TTC549 (cell line): ENCODE measurements around the gene SST.

Experiments
- FAIRE-seq: peaks from 2 replicates; lab custom pipeline; 2012; peaks lifted over from hg19 to GRCh38; lab: Jason Lieb, UNC

SST gene

GRCh38 chr3:187669675-187670504 is at the start of gene SST:
Gene SST (minus strand): TSS chr3:187670394. CDS start chr3:187670291, 103 bp downstream.
- FAIRE-seq: no peak

- FAIRE-seq: no peak
Measured at GRCh38 chr3:187719628-187720336, 49.6 kb upstream of the SST start.

- no peak for FAIRE-seq
Measured at GRCh38 chr3:187718802-187719201, 48.6 kb upstream of the SST start.

GRCh38 chr3:187717572-187717971 is 47.4 kb upstream of the SST start:
- no peak for FAIRE-seq

- no peak for FAIRE-seq
Measured at GRCh38 chr3:187714404-187714979, 44.3 kb upstream of the SST start.

- no peak for FAIRE-seq
Measured at GRCh38 chr3:187713504-187713903, 43.3 kb upstream of the SST start.

- FAIRE-seq: no peak
Measured at GRCh38 chr3:187709155-187709554, 39.0 kb upstream of the SST start.

GRCh38 chr3:187708696-187709095 is 38.5 kb upstream of the SST start:
- no peak for FAIRE-seq

- FAIRE-seq: no peak
Measured at GRCh38 chr3:187706971-187707370, 36.8 kb upstream of the SST start.

- no peak for FAIRE-seq
Measured at GRCh38 chr3:187705164-187705563, 35.0 kb upstream of the SST start.

GRCh38 chr3:187702507-187703033 is 32.4 kb upstream of the SST start, which contains the start of gene RTP2:
Gene RTP2 (minus strand): TSS chr3:187702557. CDS start chr3:187702128, 429 bp downstream.
- FAIRE-seq: no peak

- no peak for FAIRE-seq
Measured at GRCh38 chr3:187700249-187700648, 30.1 kb upstream of the SST start.

GRCh38 chr3:187698499-187699399 is 28.6 kb upstream of the SST start:
- FAIRE-seq: no peak

- no peak for FAIRE-seq
Measured at GRCh38 chr3:187696021-187696420, 25.8 kb upstream of the SST start.

GRCh38 chr3:187695449-187695848 is 25.3 kb upstream of the SST start:
- no peak for FAIRE-seq

- no peak for FAIRE-seq
Measured at GRCh38 chr3:187694801-187695200, 24.6 kb upstream of the SST start.

- FAIRE-seq: no peak
Measured at GRCh38 chr3:187693431-187693830, 23.2 kb upstream of the SST start.

GRCh38 chr3:187689984-187690383 is 19.8 kb upstream of the SST start:
- FAIRE-seq: no peak

- no peak for FAIRE-seq
Measured at GRCh38 chr3:187686621-187687273, 16.6 kb upstream of the SST start.

- no peak for FAIRE-seq
Measured at GRCh38 chr3:187685948-187686347, 15.8 kb upstream of the SST start.

GRCh38 chr3:187684880-187685279 is 14.7 kb upstream of the SST start:
- FAIRE-seq: no peak
